Stimulated activated CD8-positive, alpha-beta memory T cell treated with anti-CD3 and anti-CD28 coated beads, Interleukin-4, amount 100 ng/mL, for 48 hours (primary cell): Measurements from ENCODE around the gene INSIG2.

Experiments
- DNase-seq: peaks from one replicate; pipeline ENCODE4 v3.0.0-alpha.2; 2020

INSIG2 gene

DNA sequence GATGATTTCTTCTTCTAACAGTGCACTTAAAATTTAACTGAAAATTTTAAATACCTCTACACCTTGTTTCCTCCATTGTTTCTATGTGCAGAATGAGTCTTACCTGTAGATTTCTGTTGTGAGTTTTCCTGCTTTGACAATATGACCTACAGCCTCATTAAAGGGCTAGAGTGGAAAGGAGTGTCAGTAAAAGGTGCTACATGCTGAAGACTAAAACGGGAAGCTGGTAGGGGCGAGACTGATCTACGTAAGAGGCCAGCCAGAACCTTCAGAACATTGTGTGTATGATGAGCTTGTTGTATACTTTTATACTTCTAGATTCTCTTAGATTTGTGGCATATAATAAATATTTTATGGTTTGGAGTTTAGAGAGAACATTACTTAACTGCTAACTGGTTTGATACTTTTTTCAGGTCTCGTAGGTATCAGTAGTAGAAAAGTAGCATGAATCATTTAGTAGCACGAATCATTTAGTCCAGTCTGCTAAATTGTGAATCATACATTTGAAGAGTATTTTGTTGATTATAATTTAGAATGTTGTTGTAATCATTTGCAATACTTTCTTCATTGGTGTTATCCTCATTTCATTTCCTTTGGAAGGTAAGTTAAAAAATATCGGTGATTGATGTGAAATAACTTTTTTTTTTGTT is 14.3 kb downstream of the INSIG2 start:
- DNase-seq, result no peak

DNA sequence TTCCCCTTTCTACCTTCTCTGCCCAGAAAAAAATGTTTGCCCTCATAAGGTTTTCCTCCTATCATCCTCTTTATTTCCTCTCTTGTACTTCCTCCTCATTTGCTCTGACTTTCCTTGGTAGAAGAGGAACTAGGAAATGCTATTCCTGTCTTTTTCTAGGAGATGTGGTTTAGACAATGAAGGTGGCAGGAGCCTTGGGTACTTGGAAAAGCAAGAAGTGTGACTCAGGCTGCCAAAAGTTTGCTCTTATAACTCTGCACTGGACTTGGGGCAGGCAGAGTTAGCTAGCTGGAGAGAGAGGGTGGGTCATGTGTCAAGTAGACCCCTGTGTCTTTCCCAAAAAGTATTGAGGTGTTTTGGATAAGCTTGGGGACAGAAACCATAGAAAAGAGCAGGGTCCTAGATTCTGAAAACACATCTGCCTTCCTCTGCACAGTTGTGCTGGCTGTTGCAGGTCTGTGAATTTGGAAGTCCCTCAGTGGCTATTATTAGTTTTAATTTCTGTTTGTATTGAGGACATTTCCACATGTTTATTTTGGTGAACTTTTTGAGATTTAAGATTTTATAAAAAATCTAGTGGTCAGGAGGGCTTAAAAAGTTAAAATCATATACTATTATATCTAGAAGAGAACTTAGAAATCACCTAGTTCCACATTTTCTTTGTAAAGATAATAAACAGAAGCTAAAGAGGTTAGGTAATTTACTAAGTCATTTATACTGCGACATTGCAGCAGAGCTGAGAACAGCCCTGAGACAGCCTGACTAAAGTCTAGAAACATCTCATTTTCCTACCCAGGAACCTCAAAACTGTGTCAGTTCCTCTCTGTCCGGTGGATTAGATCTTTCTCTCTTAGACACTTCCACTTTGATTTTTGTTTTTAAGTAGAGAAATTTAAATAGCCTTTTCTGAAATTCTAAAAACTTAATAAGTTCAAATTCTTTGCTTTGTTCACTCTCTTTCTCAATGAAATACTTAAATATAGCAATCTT is 16.0 kb downstream of the INSIG2 start:
- no peak for DNase-seq

DNA sequence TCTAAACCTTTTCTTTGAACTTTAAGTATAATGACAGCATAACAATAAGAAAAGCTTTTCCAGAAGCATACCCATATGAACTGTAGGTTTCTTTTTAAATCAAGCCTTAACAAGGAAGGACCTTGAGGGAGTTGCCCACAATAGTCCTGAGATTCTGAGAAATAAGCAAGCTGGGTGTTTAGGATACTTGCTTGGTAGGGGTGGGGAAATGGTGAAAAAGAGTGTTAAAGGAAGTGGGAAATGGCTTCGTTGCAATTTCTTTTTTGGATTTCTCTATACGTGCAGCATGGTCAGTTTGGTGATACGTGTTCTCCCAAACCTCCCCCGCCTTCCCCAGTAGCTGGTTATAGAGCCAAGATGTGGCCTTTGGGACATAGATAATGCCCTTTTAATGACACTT is 17.2 kb downstream of the INSIG2 start:
- DNase-seq, result no peak

DNA sequence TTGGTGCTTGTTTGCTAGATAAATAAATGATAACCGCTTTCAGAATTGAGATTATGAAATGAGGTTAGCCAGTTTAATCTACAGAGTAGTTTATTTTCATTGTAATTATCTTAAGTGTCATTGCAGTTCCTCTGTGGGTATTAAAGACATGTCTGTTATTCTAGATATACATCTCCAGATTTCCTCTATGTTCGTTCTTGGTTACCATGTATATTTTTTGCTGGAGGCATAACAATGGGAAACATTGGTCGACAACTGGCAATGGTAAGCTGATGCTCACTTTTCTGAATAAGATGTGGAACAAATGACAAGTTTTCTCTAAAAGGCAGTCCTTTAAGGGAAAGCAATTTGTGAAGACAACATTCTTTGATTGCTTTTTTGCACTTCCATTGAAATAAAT is 18.7 kb downstream of the INSIG2 start:
- DNase-seq, result no peak

DNA sequence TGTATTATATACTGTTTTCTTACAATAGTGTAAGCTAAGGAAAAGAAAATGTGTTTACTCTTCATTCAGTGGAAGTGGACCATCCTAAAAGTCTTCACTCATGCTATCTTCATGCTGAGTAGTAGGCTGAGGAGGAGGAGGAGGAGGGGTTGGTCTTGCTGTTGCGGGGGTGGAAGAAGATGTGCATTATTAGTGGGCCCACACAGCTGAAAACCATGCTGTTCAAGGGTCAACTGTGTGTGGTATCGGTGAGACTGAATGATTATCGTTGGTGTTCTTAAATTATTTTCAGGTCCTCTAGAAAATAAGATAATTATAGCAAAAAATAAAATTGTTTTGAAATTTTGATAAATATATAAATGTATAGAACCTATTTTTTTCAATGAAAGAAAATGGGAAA is 22.0 kb downstream of the INSIG2 start:
- DNase-seq, result no peak

GRCh38 chr2:118110991-118111390 is 22.7 kb downstream of the INSIG2 start:
- DNase-seq, result no peak

GRCh38 chr2:118112771-118113334 is 24.6 kb downstream of the INSIG2 start:
- no peak for DNase-seq

- no peak for DNase-seq
Observed at GRCh38 chr2:118114863-118115262, 26.6 kb downstream of the INSIG2 start.

DNA sequence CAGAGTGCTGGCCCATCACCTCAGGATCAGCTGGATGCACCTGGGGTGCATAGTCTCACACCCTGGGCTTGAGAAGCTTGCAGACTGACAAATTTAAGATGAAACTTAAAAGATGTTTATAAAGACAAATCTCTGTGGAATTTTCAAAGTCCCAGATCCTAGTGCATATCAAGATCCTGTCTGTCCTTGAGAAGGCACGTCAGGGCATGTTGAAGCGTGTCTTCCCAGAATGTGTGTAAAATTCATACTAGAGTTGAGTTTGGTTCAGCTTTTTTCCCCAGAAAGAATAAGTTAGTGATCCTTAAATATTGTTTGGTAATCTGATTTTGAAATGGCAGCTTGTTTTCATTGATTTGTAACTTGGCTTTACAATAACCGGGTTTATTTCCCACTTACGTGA is 27.5 kb downstream of the INSIG2 start:
- no peak for DNase-seq

DNA sequence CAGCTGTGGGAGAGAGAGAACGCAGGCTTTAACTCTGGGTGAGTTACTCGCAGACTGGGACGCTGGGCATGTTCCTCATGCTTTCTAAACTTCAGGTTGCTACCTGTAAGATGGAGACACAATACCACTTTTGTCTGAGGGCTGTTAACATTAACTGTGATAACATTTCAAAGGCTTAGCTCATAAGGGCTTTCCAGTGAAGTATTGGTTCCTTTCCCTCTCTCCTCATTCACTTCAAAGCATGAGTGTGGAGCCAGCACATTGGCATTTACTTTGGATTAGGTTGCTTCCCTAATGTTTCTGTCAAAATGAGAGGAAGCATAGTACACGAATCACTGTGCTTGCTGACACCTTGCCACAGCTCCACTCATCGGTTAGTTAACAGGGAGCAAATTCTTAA is 30.2 kb downstream of the INSIG2 start:
- no peak for DNase-seq

DNA sequence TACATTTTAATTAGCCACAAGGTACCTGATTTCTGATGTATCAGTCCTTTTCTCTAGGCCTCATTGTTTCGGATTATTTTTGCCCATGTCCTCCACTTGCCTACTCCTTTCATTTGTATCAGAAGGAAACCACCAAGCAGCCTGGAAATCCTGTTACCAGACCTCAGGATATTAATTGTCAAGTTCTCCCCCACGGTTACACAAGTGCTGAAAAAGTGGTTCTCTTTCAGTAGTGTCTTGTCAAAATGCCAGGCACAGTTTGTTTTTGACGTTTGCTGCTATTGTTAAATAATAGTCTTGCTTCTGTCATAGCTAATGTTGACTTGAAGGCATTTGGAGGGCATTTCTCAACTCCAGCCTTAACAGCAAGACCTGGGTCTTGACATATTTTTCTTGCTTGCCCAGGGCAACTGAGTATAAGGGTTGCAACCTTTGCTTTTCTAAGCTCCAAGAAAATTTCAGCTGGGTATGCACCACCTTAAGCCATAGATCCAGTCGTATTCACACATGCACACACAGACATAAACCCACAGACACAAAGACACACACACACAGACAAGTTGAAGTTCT is 31.0 kb downstream of the INSIG2 start:
- DNase-seq, result no peak

DNA sequence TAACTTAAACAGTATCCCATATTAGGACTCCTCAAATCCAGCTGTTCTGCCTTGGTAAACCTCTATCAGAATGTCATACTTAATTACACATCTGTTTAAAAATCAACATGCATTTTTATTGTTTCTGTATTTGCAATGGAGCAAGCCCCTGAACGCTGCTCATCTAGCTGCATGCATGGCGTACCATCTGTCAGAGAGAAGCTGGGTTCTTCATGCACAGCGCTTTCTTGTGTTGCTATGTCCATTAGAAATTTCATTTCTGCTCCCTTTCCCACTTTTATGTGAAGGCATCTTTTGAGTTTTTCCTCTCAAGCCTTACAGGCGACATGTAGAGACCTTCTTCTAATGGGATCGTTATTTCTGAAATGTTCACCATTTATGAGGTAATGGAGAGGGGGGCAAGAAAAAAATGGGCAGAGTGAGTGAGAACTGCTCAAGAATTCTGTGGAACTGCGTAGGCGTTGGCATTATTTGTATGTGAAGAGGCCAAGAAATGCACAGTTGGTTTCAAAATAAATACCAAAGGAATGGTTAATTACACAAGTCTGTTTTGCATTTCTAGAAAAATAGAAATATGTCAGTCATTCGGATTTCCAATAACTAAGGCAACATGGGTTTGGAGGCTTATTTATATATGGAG is 31.6 kb downstream of the INSIG2 start:
- no peak for DNase-seq

DNA sequence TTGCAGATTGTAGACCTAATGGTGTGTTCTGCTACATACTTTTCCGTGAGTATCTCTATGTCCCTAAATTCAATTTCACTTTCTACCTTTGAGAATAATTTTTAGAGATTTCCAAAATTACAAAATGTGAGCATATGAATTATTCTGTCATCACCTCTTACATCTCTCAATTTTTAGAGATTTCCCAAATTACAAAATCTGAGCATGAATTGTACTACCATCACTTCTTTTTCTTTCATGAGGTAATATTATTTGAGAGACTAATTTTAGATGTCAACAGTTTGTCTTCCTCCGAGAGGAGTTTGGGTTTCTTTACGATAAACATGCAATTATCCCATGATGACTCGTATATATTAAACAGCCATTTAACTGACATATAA is 32.1 kb downstream of the INSIG2 start:
- no peak for DNase-seq

GRCh38 chr2:118121101-118121500 is 32.8 kb downstream of the INSIG2 start:
- DNase-seq, result no peak

- DNase-seq, result no peak
Observed at GRCh38 chr2:118121986-118122524, 33.8 kb downstream of the INSIG2 start.

DNA sequence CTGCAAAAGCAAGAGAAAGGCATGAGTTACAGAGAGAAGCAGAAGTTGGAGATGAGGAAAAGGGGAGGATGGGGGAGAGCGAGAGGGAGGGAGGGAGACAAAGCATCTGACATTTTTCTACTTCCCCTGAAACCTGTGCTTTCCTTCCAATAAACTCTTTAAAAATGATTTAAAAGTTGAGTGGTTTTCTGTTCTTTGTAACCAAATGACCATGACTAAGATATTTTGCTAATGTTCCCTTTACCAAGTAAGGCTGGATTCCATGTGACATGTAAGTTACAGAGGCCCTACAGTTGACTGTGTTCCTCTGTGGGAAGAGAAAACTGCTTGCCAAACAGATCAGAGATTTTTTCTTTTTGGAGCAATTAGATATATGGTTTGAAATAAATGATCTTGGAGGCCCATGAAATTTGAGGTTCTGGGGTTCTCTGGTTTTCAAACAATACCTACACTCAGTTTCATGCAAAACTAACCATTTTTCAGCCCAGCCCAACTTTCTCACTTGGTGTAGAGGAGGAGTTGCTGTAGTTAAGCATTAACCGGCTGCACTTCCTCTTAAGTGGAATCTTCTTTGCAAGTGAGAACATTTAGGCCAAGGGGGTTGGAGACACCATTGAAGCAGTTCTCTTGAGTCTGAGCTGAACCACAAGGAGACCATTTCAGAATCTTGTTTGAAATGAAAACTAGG is 34.5 kb downstream of the INSIG2 start:
- DNase-seq, result no peak

GRCh38 chr2:118123561-118124232 is 35.4 kb downstream of the INSIG2 start:
- no peak for DNase-seq

DNA sequence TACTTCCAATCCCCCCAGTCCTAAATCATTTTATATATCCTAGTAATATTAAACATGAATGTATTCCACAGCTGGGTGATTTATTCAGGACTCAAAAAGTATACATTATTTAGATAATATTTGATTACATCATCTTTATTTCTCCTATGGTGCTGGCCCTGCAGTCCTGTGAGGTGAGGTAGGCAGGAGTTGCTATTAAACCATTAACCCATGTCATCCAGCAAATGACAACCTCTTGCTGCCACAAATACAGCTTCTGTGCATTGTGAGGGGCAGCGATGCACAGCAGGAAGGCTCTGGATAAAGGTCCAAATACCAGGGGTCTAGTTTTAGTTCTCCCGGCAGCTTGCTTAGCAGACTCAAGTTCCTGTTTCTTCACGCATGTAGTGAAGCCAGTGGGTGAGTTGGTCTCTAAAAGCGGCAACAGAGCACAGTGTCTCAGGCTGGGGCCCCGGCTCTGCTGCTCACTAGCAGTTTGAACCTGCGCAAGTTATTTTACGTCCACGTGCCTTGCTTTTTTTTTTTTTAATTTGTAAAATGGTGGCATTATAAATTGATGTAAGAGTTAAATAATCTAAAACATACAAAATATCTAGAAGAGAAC is 36.1 kb downstream of the INSIG2 start:
- DNase-seq, result no peak

DNA sequence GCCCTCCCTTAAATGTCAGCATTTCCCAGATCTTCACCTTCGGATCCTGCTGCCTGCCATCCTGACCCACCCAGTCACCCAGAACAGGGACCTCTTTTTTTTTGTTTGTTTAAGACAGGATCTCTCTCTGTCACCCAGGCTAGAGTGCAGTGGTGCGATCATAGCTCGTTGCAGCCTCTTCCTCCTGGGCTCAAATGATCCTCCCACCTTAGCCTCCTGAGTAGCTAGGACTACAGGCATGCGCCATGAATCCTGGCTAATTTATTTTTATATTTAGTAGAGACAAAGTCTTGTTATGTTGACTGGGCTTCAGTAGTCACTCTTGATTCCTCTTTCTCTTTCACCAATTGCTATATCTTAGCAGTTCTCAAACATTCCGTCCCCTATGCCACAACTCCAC is 39.0 kb downstream of the INSIG2 start:
- no peak for DNase-seq

DNA sequence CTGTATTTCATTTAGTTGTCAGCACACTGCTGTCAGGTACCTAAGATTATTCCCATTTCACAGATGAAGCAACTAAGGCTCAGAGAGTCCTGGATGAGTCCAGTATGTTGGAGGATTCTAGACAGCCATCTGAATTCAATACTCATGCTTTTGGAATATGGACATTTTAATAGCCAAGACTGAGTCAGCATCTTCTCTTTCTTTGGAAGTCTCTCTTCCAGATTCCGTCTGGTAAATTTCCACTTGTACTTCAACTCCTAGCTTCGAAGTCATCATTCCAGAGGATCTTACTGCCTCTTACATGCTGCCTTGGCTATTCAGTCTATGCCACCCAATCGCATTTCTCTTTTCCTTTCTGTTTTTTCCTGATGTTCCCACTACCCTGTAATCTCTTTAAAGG is 40.6 kb downstream of the INSIG2 start:
- DNase-seq, result no peak

- no peak for DNase-seq
Observed at GRCh38 chr2:118130385-118130784, 42.1 kb downstream of the INSIG2 start.
